ENCODE data around the gene BRINP2. TPM values are rescaled to one million over a fixed set of nuclear protein-coding genes. Genes with fewer than 3 reads are reported as not detected.

Gene BRINP2
- total and polyA plus RNA-seq, 9 donors = 0.02 to 0.70 (median 0.16) TPM; not detected in 3

DNA sequence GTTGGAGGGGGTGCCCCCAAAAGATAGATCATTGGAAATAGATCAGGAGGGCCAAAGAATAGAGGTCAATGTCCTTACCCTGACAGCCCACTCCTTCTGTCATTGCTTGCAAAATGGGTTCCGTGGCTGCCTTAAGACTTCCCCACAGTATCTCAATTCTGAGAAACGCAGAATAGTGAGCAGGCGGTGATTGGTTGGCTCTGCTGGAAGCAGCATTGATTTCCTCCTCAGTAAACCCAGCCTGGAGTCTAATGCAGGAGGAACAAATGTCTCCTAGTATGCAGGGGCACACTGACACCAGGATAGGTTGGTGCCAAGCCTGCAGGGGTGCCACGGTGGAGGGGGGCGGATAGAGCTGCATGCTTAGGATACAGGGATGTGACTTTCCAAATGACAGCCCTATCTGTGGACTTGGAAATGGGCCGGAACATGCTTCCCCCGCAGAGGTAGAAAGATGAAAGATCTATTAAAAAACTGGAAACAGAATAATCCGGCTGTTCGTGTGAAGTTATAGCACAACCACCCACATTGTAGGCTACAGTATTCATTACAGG is 76.9 kb downstream of the BRINP2 start:
- H3K4me1 ChIP-seq (ENCODE audit: insufficient read depth) = no peaks in the 10 kb centered on the region
- intact Hi-C loops (cut with DNase I) = no loop called here
- no peaks in the 10 kb centered on the region for H3K27me3 ChIP-seq
- no peaks in the 10 kb centered on the region for H3K9me3 ChIP-seq
- no peak overlapping the region for H3K4me3 ChIP-seq
- no peak for DNase-seq
- TF ChIP-seq POLR2A (IDR thresholded peaks at IDR 0.05) (no peak), EP300 (IDR thresholded peaks at IDR 0.05) (no peak)
- TF ChIP-seq, protein P1, sequence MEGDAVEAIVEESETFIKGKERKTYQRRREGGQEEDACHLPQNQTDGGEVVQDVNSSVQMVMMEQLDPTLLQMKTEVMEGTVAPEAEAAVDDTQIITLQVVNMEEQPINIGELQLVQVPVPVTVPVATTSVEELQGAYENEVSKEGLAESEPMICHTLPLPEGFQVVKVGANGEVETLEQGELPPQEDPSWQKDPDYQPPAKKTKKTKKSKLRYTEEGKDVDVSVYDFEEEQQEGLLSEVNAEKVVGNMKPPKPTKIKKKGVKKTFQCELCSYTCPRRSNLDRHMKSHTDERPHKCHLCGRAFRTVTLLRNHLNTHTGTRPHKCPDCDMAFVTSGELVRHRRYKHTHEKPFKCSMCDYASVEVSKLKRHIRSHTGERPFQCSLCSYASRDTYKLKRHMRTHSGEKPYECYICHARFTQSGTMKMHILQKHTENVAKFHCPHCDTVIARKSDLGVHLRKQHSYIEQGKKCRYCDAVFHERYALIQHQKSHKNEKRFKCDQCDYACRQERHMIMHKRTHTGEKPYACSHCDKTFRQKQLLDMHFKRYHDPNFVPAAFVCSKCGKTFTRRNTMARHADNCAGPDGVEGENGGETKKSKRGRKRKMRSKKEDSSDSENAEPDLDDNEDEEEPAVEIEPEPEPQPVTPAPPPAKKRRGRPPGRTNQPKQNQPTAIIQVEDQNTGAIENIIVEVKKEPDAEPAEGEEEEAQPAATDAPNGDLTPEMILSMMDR (IDR thresholded peaks at IDR 0.05) = no peak
- no peaks in the 10 kb centered on the region for H3K36me3 ChIP-seq
- no peak overlapping the region for H3K27ac ChIP-seq
- WGBS, 3 donors = 84 to 88% (median 87%) methylated on average over 9 of the region's 9 CpGs

DNA sequence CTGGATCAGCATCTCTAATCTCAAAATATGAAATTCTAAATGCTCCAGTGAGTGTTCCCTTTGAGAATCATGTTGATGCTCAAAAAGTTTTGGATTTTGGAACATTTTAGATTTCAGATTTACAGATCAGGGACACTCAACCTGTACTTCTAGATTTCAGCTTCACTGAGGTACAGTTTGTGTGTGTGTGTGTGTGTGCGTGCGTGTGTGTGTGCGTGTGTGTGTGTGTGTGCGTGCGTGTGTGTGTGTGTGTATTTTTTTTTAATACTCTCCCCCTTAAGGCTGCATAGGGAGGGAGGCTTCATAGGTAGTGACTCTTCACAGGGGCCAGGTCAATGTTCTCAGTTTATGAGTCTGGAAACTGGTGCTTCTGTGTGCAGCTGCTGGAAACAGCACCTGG is 77.5 kb downstream of the BRINP2 start:
- H3K36me3 ChIP-seq = no peaks in the 10 kb centered on the region
- 61 to 84% (median 77%) methylated on average over 5 of the region's 5 CpGs for WGBS, 3 donors
- TF ChIP-seq POLR2A (IDR thresholded peaks at IDR 0.05) (no peak), EP300 (IDR thresholded peaks at IDR 0.05) (no peak)
- TF ChIP-seq, protein P1 (IDR thresholded peaks at IDR 0.05) = no peak
- H3K9me3 ChIP-seq = no peaks in the 10 kb centered on the region
- no peak for DNase-seq
- no peak overlapping the region for H3K4me3 ChIP-seq
- no peak overlapping the region for H3K27ac ChIP-seq
- no peaks in the 10 kb centered on the region for H3K4me1 ChIP-seq (ENCODE audit: insufficient read depth)
- intact Hi-C loops (cut with DNase I) = no loop called here
- no peaks in the 10 kb centered on the region for H3K27me3 ChIP-seq

DNA sequence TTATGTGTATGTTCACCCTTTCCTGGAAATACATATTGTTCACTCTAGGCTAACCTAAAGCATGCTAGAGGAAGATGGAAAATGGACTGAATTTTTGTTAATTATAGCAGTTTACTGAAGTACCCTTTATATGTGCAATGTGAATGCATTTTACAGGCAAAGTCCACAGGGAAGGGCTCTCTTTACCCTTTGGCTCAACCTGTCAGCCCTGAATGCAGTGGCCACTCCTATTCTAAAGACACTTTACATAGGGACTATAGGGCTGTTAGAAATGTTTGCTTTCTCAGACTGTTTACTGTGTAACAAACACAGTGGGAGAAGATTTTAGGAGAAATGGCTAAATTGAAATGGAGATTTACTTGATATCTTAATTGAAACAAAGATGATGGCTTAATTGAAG is 78.5 kb downstream of the BRINP2 start:
- no peak overlapping the region for H3K4me3 ChIP-seq
- no peak for TF ChIP-seq POLR2A (IDR thresholded peaks at IDR 0.05)
- no peak for TF ChIP-seq EP300 (IDR thresholded peaks at IDR 0.05)
- TF ChIP-seq, protein P1 (IDR thresholded peaks at IDR 0.05) = no peak
- no peaks in the 10 kb centered on the region for H3K4me1 ChIP-seq (ENCODE audit: insufficient read depth)
- intact Hi-C loops (cut with DNase I) = no loop called here
- no peak for DNase-seq
- no peaks in the 10 kb centered on the region for H3K9me3 ChIP-seq
- no peaks in the 10 kb centered on the region for H3K36me3 ChIP-seq
- H3K27ac ChIP-seq = no peak overlapping the region
- H3K27me3 ChIP-seq = no peaks in the 10 kb centered on the region

DNA sequence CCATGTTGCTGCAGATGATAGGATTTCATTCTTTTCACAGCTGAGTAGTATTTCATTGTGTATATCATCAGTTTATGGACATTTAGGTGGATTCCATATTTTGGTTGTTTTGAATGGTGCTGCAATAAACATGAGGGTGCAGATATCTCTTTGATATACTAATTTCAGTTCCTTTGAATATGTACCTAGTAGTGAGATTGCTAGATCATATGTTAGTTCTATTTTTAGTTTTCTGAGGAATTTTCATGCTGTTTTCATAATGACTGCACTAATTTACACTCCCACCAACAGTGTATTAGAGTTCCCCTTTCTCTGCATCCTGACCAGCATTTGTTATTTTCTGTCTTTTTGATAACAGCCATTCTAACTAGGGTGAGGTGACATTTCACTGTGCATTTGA is 82.1 kb downstream of the BRINP2 start:
- intact Hi-C loops (cut with DNase I) = no loop called here
- Histone ChIP-seq H3K4me1 (ENCODE audit: insufficient read depth) (no peaks in the 10 kb centered on the region), H3K4me3 (no peak overlapping the region), H3K9me3 (no peaks in the 10 kb centered on the region), H3K27me3 (no peaks in the 10 kb centered on the region), H3K27ac (no peak overlapping the region), H3K36me3 (no peaks in the 10 kb centered on the region)
- TF ChIP-seq, protein P1 (IDR thresholded peaks at IDR 0.05) = no peak
- TF ChIP-seq EP300 (IDR thresholded peaks at IDR 0.05) (no peak), POLR2A (IDR thresholded peaks at IDR 0.05) (no peak)
- DNase-seq = no peak
